NAMALWA (cell line): ENCODE data around the gene KRTAP10-2.

Experiments
- DNase-seq: peaks from one replicate; pipeline ENCODE4 v3.0.0-alpha.2; 2015; ENCODE audit warnings: low spot score

The KRTAP10-2 gene

GRCh38 chr21:44526096-44526997, 25.0 kb downstream of the KRTAP10-2 start:
- DNase-seq = no peak

GRCh38 chr21:44525391-44526095, 25.8 kb downstream of the KRTAP10-2 start:
- DNase-seq = no peak

- no peak for DNase-seq
These were observed 26.6 kb downstream of the KRTAP10-2 start for GRCh38 chr21:44524414-44525371.

- DNase-seq = no peak
These were observed 27.5 kb downstream of the KRTAP10-2 start for GRCh38 chr21:44523567-44524413.

- no peak for DNase-seq
These were observed 28.5 kb downstream of the KRTAP10-2 start for GRCh38 chr21:44522753-44523204.

- DNase-seq = no peak
These were observed 29.2 kb downstream of the KRTAP10-2 start for GRCh38 chr21:44521928-44522752.

GRCh38 chr21:44521301-44521927, 29.9 kb downstream of the KRTAP10-2 start:
- no peak for DNase-seq

- no peak for DNase-seq
These were observed 30.7 kb downstream of the KRTAP10-2 start for GRCh38 chr21:44520326-44521300.

GRCh38 chr21:44519346-44520325, 31.7 kb downstream of the KRTAP10-2 start:
- no peak for DNase-seq

GRCh38 chr21:44518686-44519085, 32.6 kb downstream of the KRTAP10-2 start:
- DNase-seq = no peak

GRCh38 chr21:44517175-44517899, 34.0 kb downstream of the KRTAP10-2 start:
- peak; percentile 90 for DNase-seq

- DNase-seq = no peak
These were observed 34.5 kb downstream of the KRTAP10-2 start for GRCh38 chr21:44516828-44517174.

GRCh38 chr21:44516342-44516741, 35.0 kb downstream of the KRTAP10-2 start:
- DNase-seq = no peak

- no peak for DNase-seq
These were observed 35.7 kb downstream of the KRTAP10-2 start for GRCh38 chr21:44515359-44516165.

GRCh38 chr21:44514746-44515358, 36.5 kb downstream of the KRTAP10-2 start:
- no peak for DNase-seq
